ENCODE measurements around the gene FAM50A. TPM values are rescaled to one million over a fixed set of nuclear protein-coding genes. Genes with fewer than 3 reads are reported as not detected.
"Not testable (repeated sequence)": the region's sequence is repeated elsewhere in the genome, so short reads cannot be mapped to it uniquely, and the experiment has no call there.

FAM50A gene
- total and polyA plus RNA-seq, 4 donors = 23.4 to 202 (median 90.4) TPM

DNA sequence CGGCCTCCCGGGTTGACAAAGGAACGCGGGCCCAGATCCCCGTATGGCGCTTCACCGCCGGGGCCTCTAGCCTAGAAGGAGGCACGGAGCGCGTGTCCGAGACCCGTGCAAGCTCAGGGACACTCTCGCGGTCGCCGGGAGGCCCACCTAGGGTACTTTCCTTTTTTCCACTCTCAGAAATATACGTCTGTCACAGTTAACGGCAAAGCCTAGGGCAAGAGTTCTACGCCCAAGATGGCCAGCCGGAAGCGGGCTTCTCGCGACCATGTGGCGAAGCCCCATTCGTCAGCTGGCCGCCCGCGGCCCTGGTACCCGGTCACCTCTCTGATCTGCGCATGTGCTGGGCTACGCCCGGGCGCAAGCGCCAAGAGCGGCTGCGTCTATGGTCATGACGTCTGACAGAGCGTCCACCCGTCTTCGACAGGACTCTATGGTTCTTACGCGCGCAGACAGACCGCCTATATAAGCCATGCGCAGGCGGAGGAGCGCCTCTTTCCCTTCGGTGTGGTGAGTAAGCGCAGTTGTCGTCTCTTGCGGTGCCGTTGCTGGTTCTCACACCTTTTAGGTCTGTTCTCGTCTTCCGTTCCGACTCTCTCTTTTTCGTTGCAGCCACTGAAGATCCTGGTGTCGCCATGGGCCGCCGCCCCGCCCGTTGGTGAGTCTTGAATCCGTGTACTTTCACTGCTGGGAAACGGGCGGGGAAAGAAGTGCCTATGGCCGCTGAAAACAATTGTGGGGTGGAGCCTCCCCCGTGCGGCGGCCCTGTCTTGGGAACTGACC is 45.9 kb upstream of the FAM50A start, which contains the start of gene RPL10:
TSS of gene RPL10 (plus strand) at position 490 of the 780 bp plus-strand sequence. CDS start at position 633, 143 bp downstream.
- H3K9me3 ChIP-seq (ENCODE audit: control insufficient read depth in 4 of 4, insufficient read depth in 3 of 4, low read length in 3 of 4) = peaks cover 0 to 5% (median 2%) of the 10 kb centered on the region in 4 donors

DNA sequence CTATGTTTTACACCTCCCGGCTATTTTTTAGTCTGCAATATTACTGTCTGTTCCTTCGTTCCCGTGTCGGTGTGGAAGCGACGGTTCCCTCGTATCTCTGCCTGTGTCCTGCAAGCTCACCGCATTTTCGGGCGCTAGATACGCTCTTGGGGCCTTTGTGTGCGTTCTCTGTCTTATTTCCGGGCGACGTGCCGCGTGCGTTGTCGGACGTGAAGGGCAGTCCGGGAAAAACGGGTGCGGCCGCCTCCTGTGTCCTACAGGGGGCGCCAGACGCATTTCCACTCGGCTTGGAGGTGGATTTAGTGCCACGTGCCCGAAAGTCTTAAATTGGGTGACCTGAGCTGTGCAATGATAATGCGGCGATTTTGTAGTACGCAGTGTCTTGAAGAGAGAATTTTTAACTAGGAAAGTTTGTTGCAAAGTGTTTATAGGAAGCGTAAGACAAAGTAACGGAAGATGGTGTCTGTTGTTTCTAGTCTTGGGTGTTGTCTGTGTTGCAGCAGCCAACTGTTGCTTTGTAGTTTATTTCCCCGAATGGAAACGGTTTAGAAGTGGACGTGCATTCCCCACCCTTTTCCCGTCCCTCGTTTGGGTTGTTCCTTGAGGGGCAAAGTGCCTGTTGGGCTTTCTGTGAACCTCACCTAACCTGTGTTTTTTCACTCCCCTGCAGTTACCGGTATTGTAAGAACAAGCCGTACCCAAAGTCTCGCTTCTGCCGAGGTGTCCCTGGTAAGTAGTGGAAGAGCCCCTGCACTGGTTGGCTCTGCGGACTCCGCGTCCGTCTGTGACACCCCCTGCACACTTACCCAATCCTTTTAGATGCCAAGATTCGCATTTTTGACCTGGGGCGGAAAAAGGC is 45.0 kb upstream of the FAM50A start:
- peak; percentile 53 for TF ChIP-seq CTCF (IDR thresholded peaks at IDR 0.05; ENCODE audit: control extremely low read depth, extremely low read depth)
- H3K36me3 ChIP-seq (ENCODE audit: control insufficient read depth in 4 of 4, insufficient read depth in 4 of 4, low read length in 4 of 4) = peaks cover 4 to 18% (median 13%) of the 10 kb centered on the region in 4 donors
- peak overlapping the region; percentile 70 for H3K4me3 ChIP-seq
- peak; percentile 49 for ATAC-seq (ENCODE audit: insufficient read depth, low FRiP score)
- no peaks in the 10 kb centered on the region for H3K27me3 ChIP-seq (ENCODE audit: control insufficient read depth in 3 of 3, insufficient read depth in 3 of 3, low read length in 2 of 3)
- H3K9me3 ChIP-seq (ENCODE audit: control insufficient read depth in 4 of 4, insufficient read depth in 3 of 4, low read length in 3 of 4) = peaks cover 0 to 5% (median 2%) of the 10 kb centered on the region in 4 donors
- 3 to 38% methylated on average over 49 of the region's 49 CpGs for WGBS, 2 donors
- H3K4me1 ChIP-seq (ENCODE audit: control insufficient read depth in 5 of 5, insufficient read depth in 5 of 5, low read length in 5 of 5) = peaks cover 0 to 16% (median 0%) of the 10 kb centered on the region in 5 donors
- H3K27ac ChIP-seq (ENCODE audit: low read depth in 1 of 2, low read length in 1 of 2) = peak overlapping the region; percentile 97 to 98
- peak; percentile 89 to 90 (median 90) for DNase-seq
- peak overlapping the region; percentile 94 to 98 for H3K9ac ChIP-seq (ENCODE audit: insufficient read depth in 1 of 2, low read length in 2 of 2)

More for the DNA sequence above, 45.9 kb upstream of the FAM50A start, which contains the start of gene RPL10:
- Histone ChIP-seq H3K27me3 (ENCODE audit: control insufficient read depth in 3 of 3, insufficient read depth in 3 of 3, low read length in 2 of 3) (no peaks in the 10 kb centered on the region), H3K4me3 (peak within 1 kb of the TSS; percentile 70), H3K4me1 (ENCODE audit: control insufficient read depth in 5 of 5, insufficient read depth in 5 of 5, low read length in 5 of 5) (peaks cover 0 to 16% (median 0%) of the 10 kb centered on the region in 5 donors), H3K36me3 (ENCODE audit: control insufficient read depth in 4 of 4, insufficient read depth in 4 of 4, low read length in 4 of 4) (peaks cover 4 to 18% (median 13%) of the 10 kb centered on the region in 4 donors), H3K27ac (ENCODE audit: low read depth in 1 of 2, low read length in 1 of 2) (peak within 1 kb of the TSS; percentile 97 to 98), H3K9ac (ENCODE audit: insufficient read depth in 1 of 2, low read length in 2 of 2) (peak within 1 kb of the TSS; percentile 94 to 98)
- WGBS, 2 donors = 0 to 41% methylated on average over 51 to 69 of the region's 69 CpGs
- TF ChIP-seq CTCF (IDR thresholded peaks at IDR 0.05; ENCODE audit: control extremely low read depth, extremely low read depth) = no peak
- peak; percentile 76 for ATAC-seq (ENCODE audit: insufficient read depth, low FRiP score)
- peak; percentile 96 to 98 (median 97) for DNase-seq

- ATAC-seq (ENCODE audit: insufficient read depth, low FRiP score) (no peak), DNase-seq (no peak)
- peak overlapping the region; percentile 41 to 62 for H3K27ac ChIP-seq (ENCODE audit: low read depth in 1 of 2, low read length in 1 of 2)
- H3K9ac ChIP-seq (ENCODE audit: insufficient read depth in 1 of 2, low read length in 2 of 2) = peak overlapping the region; percentile 94 to 98
- H3K27me3 ChIP-seq (ENCODE audit: control insufficient read depth in 3 of 3, insufficient read depth in 3 of 3, low read length in 2 of 3) = no peaks in the 10 kb centered on the region
- H3K4me3 ChIP-seq = peak overlapping the region; percentile 70
- peaks cover 0 to 16% (median 0%) of the 10 kb centered on the region in 5 donors for H3K4me1 ChIP-seq (ENCODE audit: control insufficient read depth in 5 of 5, insufficient read depth in 5 of 5, low read length in 5 of 5)
- H3K9me3 ChIP-seq (ENCODE audit: control insufficient read depth in 4 of 4, insufficient read depth in 3 of 4, low read length in 3 of 4) = peaks cover 0 to 5% (median 2%) of the 10 kb centered on the region in 4 donors
- peaks cover 4 to 18% (median 13%) of the 10 kb centered on the region in 4 donors for H3K36me3 ChIP-seq (ENCODE audit: control insufficient read depth in 4 of 4, insufficient read depth in 4 of 4, low read length in 4 of 4)
- no peak for TF ChIP-seq CTCF (IDR thresholded peaks at IDR 0.05; ENCODE audit: control extremely low read depth, extremely low read depth)
- WGBS, 2 donors = 41 to 60% methylated on average over 13 to 14 of the region's 14 CpGs
Observed at GRCh38 chrX:154399527-154400368, 44.2 kb upstream of the FAM50A start.

DNA sequence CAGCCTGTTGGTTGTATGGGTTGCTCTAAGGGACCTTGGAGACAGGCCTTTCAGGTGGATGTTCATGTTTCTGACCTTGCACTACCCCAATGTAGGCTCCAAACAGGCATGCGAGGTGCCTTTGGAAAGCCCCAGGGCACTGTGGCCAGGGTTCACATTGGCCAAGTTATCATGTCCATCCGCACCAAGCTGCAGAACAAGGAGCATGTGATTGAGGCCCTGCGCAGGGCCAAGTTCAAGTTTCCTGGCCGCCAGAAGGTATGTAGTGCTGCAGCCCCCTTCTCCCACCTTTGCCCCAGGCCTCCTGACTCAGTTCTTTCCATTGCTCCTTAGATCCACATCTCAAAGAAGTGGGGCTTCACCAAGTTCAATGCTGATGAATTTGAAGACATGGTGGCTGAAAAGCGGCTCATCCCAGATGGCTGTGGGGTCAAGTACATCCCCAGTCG is 43.5 kb upstream of the FAM50A start:
- ATAC-seq (ENCODE audit: insufficient read depth, low FRiP score); H3K4me3 ChIP-seq; H3K9ac ChIP-seq (ENCODE audit: insufficient read depth in 1 of 2, low read length in 2 of 2); H3K27ac ChIP-seq (ENCODE audit: low read depth in 1 of 2, low read length in 1 of 2); DNase-seq; H3K27me3 ChIP-seq (ENCODE audit: control insufficient read depth in 3 of 3, insufficient read depth in 3 of 3, low read length in 2 of 3); H3K9me3 ChIP-seq (ENCODE audit: control insufficient read depth in 4 of 4, insufficient read depth in 3 of 4, low read length in 3 of 4): not testable (repeated sequence)
- H3K4me1 ChIP-seq (ENCODE audit: control insufficient read depth in 5 of 5, insufficient read depth in 5 of 5, low read length in 5 of 5) = peaks cover 0 to 16% (median 0%) of the 10 kb centered on the region in 5 donors
- 80 to 94% methylated on average over 5 to 6 of the region's 6 CpGs for WGBS, 2 donors
- H3K36me3 ChIP-seq (ENCODE audit: control insufficient read depth in 4 of 4, insufficient read depth in 4 of 4, low read length in 4 of 4) = peaks cover 4 to 18% (median 13%) of the 10 kb centered on the region in 4 donors

Measured in lung (tissue), 12 donors.